H9 (cell line): ENCODE data around the gene DLK1. TPM values are rescaled to one million over a fixed set of nuclear protein-coding genes. Genes with fewer than 3 reads are reported as not detected.

Source experiments
- DNase-seq: peaks from one replicate; pipeline ENCODE4 v3.0.0-alpha.2; 2017
- H2AFZ ChIP-seq: one replicate; pipeline ENCODE4 v1.6.1; 2013; ENCODE audit warnings: mild to moderate bottlenecking, low read length, control low read depth, moderate library complexity
- H2AK5ac ChIP-seq: 2 replicates; pipeline ENCODE4 v1.6.1; 2013; ENCODE audit warnings: low read length, control low read depth, mixed read lengths; ENCODE audit not compliant: insufficient read length
- H2BK120ac ChIP-seq: one replicate; pipeline ENCODE4 v1.6.1; 2013; ENCODE audit warnings: low read depth, mild to moderate bottlenecking, low read length, control low read depth, inconsistent platforms; ENCODE audit not compliant: poor library complexity, severe bottlenecking
- H2BK12ac ChIP-seq: 2 replicates; pipeline ENCODE4 v1.6.1; 2013; ENCODE audit warnings: low read length, control low read depth, mixed read lengths, low read depth; ENCODE audit not compliant: insufficient read length
- H2BK15ac ChIP-seq: 2 replicates; pipeline ENCODE4 v1.6.1; 2013; ENCODE audit warnings: low read depth, low read length, control low read depth
- H2BK20ac ChIP-seq: one replicate; pipeline ENCODE4 v1.6.1; 2013; ENCODE audit warnings: low read depth, mild to moderate bottlenecking, low read length, control low read depth, inconsistent platforms; ENCODE audit not compliant: poor library complexity, severe bottlenecking
- H2BK5ac ChIP-seq: 2 replicates; pipeline ENCODE4 v1.6.1; 2013; ENCODE audit warnings: low read length, control low read depth, mixed read lengths; ENCODE audit not compliant: insufficient read length
- H3K14ac ChIP-seq: 2 replicates; pipeline ENCODE4 v1.6.1; 2013; ENCODE audit warnings: low read length, control low read depth; ENCODE audit not compliant: insufficient read depth
- H3K18ac ChIP-seq: 2 replicates; pipeline ENCODE4 v1.6.1; 2013; ENCODE audit warnings: low read depth, mild to moderate bottlenecking, mixed read lengths, low read length, control low read depth; ENCODE audit not compliant: insufficient read length
- H3K23ac ChIP-seq: 2 replicates; pipeline ENCODE4 v1.6.1; 2013; ENCODE audit warnings: low read length, control low read depth, mixed read lengths, low read depth; ENCODE audit not compliant: insufficient read length
- H3K23me2 ChIP-seq: 2 replicates; pipeline ENCODE4 v1.6.1; 2013; ENCODE audit warnings: low read depth, mild to moderate bottlenecking, mixed read lengths, low read length, control low read depth; ENCODE audit not compliant: insufficient read length, poor library complexity, severe bottlenecking
- H3K27ac ChIP-seq: 2 replicates; pipeline ENCODE4 v1.5.1; 2013; ENCODE audit warnings: low read length, control low read depth, mixed read lengths, low read depth; ENCODE audit not compliant: insufficient read length
- H3K27me3 ChIP-seq: 2 replicates; pipeline ENCODE4 v1.6.1; 2013; ENCODE audit warnings: low read length, control low read depth, inconsistent platforms; ENCODE audit not compliant: insufficient read depth
- H3K4ac ChIP-seq: 2 replicates; pipeline ENCODE4 v1.6.1; 2013; ENCODE audit warnings: low read depth, mild to moderate bottlenecking, control low read depth, inconsistent platforms, low read length, moderate library complexity
- H3K4me1 ChIP-seq: 2 replicates; pipeline ENCODE4 v1.6.1; 2013; ENCODE audit warnings: low read length, control low read depth, inconsistent platforms; ENCODE audit not compliant: insufficient read depth
- H3K4me2 ChIP-seq: 2 replicates; pipeline ENCODE4 v1.6.1; 2013; ENCODE audit warnings: low read length, control low read depth, mixed read lengths; ENCODE audit not compliant: insufficient read length, insufficient read depth
- H3K56ac ChIP-seq: 2 replicates; pipeline ENCODE4 v1.6.1; 2013; ENCODE audit warnings: low read depth, mild to moderate bottlenecking, mixed read lengths, low read length, control low read depth; ENCODE audit not compliant: insufficient read length
- H3K79me1 ChIP-seq: 2 replicates; pipeline ENCODE4 v1.6.1; 2013; ENCODE audit warnings: low read depth, mild to moderate bottlenecking, moderate library complexity, low read length, control low read depth, inconsistent platforms; ENCODE audit not compliant: insufficient read depth, poor library complexity, severe bottlenecking
- H3K79me2 ChIP-seq: 2 replicates; pipeline ENCODE4 v1.6.1; 2013; ENCODE audit warnings: low read length, control low read depth, inconsistent platforms; ENCODE audit not compliant: insufficient read depth
- H3K9ac ChIP-seq: 2 replicates; pipeline ENCODE4 v1.6.1; 2013; ENCODE audit warnings: low read length, control low read depth, mixed read lengths; ENCODE audit not compliant: insufficient read length; ENCODE audit errors: extremely low read depth
- H3K9me3 ChIP-seq: one replicate; pipeline ENCODE4 v1.6.1; 2013; ENCODE audit warnings: low read depth, low read length, inconsistent platforms; ENCODE audit not compliant: control insufficient read depth
- H3T11ph ChIP-seq: one replicate; pipeline ENCODE4 v1.6.1; 2013; ENCODE audit warnings: mild to moderate bottlenecking, low read length, control low read depth, inconsistent platforms
- H4K20me1 ChIP-seq: one replicate; pipeline ENCODE4 v1.6.1; 2013; ENCODE audit not compliant: control insufficient read depth, insufficient read length, insufficient read depth
- H4K5ac ChIP-seq: 2 replicates; pipeline ENCODE4 v1.6.1; 2013; ENCODE audit warnings: low read depth, mild to moderate bottlenecking, mixed read lengths, low read length, control low read depth; ENCODE audit not compliant: insufficient read length
- H4K8ac ChIP-seq: replicated peaks from 2 replicates; pipeline ENCODE4 v1.6.1; 2013; ENCODE audit warnings: low read length, control low read depth, mixed read lengths, low read depth; ENCODE audit not compliant: insufficient read length
- H4K91ac ChIP-seq: 2 replicates; pipeline ENCODE4 v1.6.1; 2013; ENCODE audit warnings: low read depth, mild to moderate bottlenecking, moderate library complexity, mixed read lengths, low read length, control low read depth; ENCODE audit not compliant: insufficient read length
- H3K27ac Mint-ChIP-seq, 3 experiments: 2 replicates in 2 of 3; 3 replicates in 1 of 3; pipeline ENCODE4 v1.8.0; 2020 to 2021; ENCODE audit warnings: mixed read lengths in 3 of 3, mild to moderate bottlenecking in 1 of 3, moderate library complexity in 1 of 3
- H3K27me3 Mint-ChIP-seq: 2 replicates; pipeline ENCODE4 v1.8.0; 2021; ENCODE audit warnings: low read depth, mild to moderate bottlenecking, moderate library complexity, mixed read lengths
- H3K36me3 Mint-ChIP-seq, 3 experiments: 2 replicates in 2 of 3; 3 replicates in 1 of 3; pipeline ENCODE4 v1.8.0; 2020 to 2021; ENCODE audit warnings: low read depth in 3 of 3, mixed read lengths in 3 of 3; ENCODE audit not compliant: insufficient read depth in 1 of 3
- H3K4me1 Mint-ChIP-seq, 2 experiments: 2 replicates each; pipeline ENCODE4 v1.8.0; 2020; ENCODE audit warnings: mixed read lengths in 2 of 2
- H3K4me3 Mint-ChIP-seq, 2 experiments: 2 replicates in 1 of 2; 3 replicates in 1 of 2; pipeline ENCODE4 v1.8.0; 2020 to 2021; ENCODE audit warnings: mild to moderate bottlenecking in 2 of 2, mixed read lengths in 2 of 2, moderate library complexity in 1 of 2
- H3K9me3 Mint-ChIP-seq, 2 experiments: 2 replicates in 1 of 2; 3 replicates in 1 of 2; pipeline ENCODE4 v1.8.0; 2020; ENCODE audit warnings: mild to moderate bottlenecking in 2 of 2, mixed read lengths in 2 of 2, moderate library complexity in 1 of 2
- total RNA-seq: library from RNA; stranded (reverse); gene quantifications from 2 replicates; pipeline ENCODE4 v1.2.1, GENCODE V29; 2021
- TF ChIP-seq, protein P1 (sequence below): fragments of 200-600 bp; sonication (generic); conservative IDR thresholded peaks from 3 replicates; pipeline ENCODE4 v1.8.0; 2021; ENCODE audit warnings: antibody characterized with exemption, mild to moderate bottlenecking

The DLK1 gene
- total RNA-seq, 1 experiment from 2014 or later = 2.8 TPM

- Mint-ChIP-seq H3K27me3 (no peaks in the 10 kb centered on the region; the same call in none of the 2 replicates), H3K4me3 (no peak overlapping the region), H3K36me3 (no peaks in the 10 kb centered on the region), H3K27ac (no peak overlapping the region), H3K4me1 (no peaks in the 10 kb centered on the region), H3K9me3 (no peaks in the 10 kb centered on the region)
- Histone ChIP-seq H2BK15ac (no peak overlapping the region), H2BK20ac (no peak overlapping the region), H3K79me2 (no peaks in the 10 kb centered on the region), H3K27ac (no peak overlapping the region), H3K18ac (no peak overlapping the region), H2AK5ac (no peak overlapping the region), H3K27me3 (no peaks in the 10 kb centered on the region), H3K9ac (no peak overlapping the region), H2BK12ac (no peak overlapping the region), H3K14ac (no peak overlapping the region), H3K4me1 (no peaks in the 10 kb centered on the region), H3K79me1 (no peaks in the 10 kb centered on the region), H3K56ac (no peak overlapping the region), H4K5ac (no peak overlapping the region), H3K23me2 (no peaks in the 10 kb centered on the region), H3K23ac (no peak overlapping the region), H4K8ac (no peak overlapping the region), H4K20me1 (no peaks in the 10 kb centered on the region), H3K4ac (no peak overlapping the region), H3T11ph (no peak overlapping the region), H3K4me2 (no peak overlapping the region), H4K91ac (no peak overlapping the region), H2AFZ (no peak overlapping the region), H2BK120ac (no peak overlapping the region), H3K9me3 (no peaks in the 10 kb centered on the region), H2BK5ac (no peak overlapping the region)
- TF ChIP-seq, protein P1, sequence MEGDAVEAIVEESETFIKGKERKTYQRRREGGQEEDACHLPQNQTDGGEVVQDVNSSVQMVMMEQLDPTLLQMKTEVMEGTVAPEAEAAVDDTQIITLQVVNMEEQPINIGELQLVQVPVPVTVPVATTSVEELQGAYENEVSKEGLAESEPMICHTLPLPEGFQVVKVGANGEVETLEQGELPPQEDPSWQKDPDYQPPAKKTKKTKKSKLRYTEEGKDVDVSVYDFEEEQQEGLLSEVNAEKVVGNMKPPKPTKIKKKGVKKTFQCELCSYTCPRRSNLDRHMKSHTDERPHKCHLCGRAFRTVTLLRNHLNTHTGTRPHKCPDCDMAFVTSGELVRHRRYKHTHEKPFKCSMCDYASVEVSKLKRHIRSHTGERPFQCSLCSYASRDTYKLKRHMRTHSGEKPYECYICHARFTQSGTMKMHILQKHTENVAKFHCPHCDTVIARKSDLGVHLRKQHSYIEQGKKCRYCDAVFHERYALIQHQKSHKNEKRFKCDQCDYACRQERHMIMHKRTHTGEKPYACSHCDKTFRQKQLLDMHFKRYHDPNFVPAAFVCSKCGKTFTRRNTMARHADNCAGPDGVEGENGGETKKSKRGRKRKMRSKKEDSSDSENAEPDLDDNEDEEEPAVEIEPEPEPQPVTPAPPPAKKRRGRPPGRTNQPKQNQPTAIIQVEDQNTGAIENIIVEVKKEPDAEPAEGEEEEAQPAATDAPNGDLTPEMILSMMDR = no peak
- no peak for DNase-seq
Observed at GRCh38 chr14:100746326-100746725, 19.6 kb downstream of the DLK1 start.
